ACC112 (cell line): ENCODE results near the gene RC3H1.

Experiments
- H2AFZ ChIP-seq: fragments of 200-600 bp; sonication (generic); one replicate; pipeline ENCODE4 v1.6.0; 2017; ENCODE audit warnings: antibody characterized with exemption, low read length; ENCODE audit not compliant: unreplicated experiment
- H3K27ac ChIP-seq: fragments of 200-600 bp; sonication (generic); 2 replicates; pipeline ENCODE4 v1.5.1; 2014; ENCODE audit warnings: low read depth, mild to moderate bottlenecking, antibody characterized with exemption, low read length, moderate library complexity
- H3K27me3 ChIP-seq: fragments of 200-600 bp; sonication (generic); 2 replicates; pipeline ENCODE4 v1.6.1; 2014; ENCODE audit warnings: mild to moderate bottlenecking, antibody characterized with exemption, low read length, moderate library complexity, mixed read lengths; ENCODE audit not compliant: insufficient read depth
- H3K36me3 ChIP-seq: fragments of 200-600 bp; sonication (generic); 2 replicates; pipeline ENCODE4 v1.6.1; 2016; ENCODE audit warnings: mild to moderate bottlenecking, antibody characterized with exemption, low read length, moderate library complexity, mixed read lengths; ENCODE audit not compliant: insufficient read depth
- H3K4me1 ChIP-seq: fragments of 200-600 bp; sonication (generic); one replicate; pipeline ENCODE4 v1.6.1; 2016; ENCODE audit warnings: low read length, mixed read lengths; ENCODE audit not compliant: insufficient read depth, unreplicated experiment, control insufficient read depth
- H3K4me3 ChIP-seq: fragments of 200-600 bp; sonication (generic); 2 replicates; pipeline ENCODE4 v1.5.1; 2014; ENCODE audit warnings: mild to moderate bottlenecking, low read depth, low read length
- H3K79me2 ChIP-seq: fragments of 200-600 bp; sonication (generic); one replicate; pipeline ENCODE4 v1.6.0; 2016; ENCODE audit warnings: low read length; ENCODE audit not compliant: control insufficient read depth, unreplicated experiment, insufficient read depth

RC3H1 gene

GRCh38 chr1:174022976-174023277, 770 bp upstream of the RC3H1 start:
- H3K27ac ChIP-seq, result peak overlapping the region; percentile 48
- H3K4me3 ChIP-seq, result peak overlapping the region; percentile 89
- no peaks in the 10 kb centered on the region for H3K27me3 ChIP-seq
- H3K4me1 ChIP-seq, result peaks cover 27% of the 10 kb centered on the region
- H3K79me2 ChIP-seq, result peaks cover 42% of the 10 kb centered on the region
- peak overlapping the region; percentile 88 for H2AFZ ChIP-seq
- no peaks in the 10 kb centered on the region for H3K36me3 ChIP-seq

DNA sequence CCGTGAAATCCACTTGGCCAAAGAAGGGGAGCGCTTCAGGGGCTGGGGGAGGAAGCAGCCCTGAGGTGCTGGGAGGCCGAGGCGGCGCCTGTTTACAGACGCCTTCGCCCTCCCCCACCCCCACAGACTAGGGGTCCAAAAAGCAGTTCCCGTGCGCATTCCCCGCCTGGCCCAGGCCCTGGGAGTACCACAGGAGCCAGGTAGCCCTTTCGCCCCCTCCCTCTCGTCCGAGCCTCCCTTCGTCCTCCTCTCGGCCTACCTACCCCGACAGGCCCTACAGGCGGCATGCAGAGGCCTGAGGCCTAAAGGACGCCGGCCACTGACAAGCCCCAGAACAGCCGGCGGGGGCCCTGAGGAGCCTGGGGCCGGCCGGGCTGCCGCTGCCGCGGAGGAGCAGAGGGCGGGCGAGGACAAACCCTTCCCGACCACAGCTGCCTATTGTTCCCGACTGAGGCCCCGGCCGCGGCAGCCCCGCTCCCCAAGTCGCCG, 522 bp downstream of the RC3H1 start:
- H3K4me3 ChIP-seq, result peak overlapping the region; percentile 89
- no peaks in the 10 kb centered on the region for H3K27me3 ChIP-seq
- H2AFZ ChIP-seq, result peak overlapping the region; percentile 34
- H3K36me3 ChIP-seq, result no peaks in the 10 kb centered on the region
- peak overlapping the region; percentile 35; the same call in 1 of the 2 replicates for H3K27ac ChIP-seq
- H3K4me1 ChIP-seq, result peaks cover 34% of the 10 kb centered on the region
- peaks cover 55% of the 10 kb centered on the region for H3K79me2 ChIP-seq

- Histone ChIP-seq H3K4me3 (no peak overlapping the region), H3K4me1 (peaks cover 34% of the 10 kb centered on the region)
Measured at GRCh38 chr1:174018565-174018964, 3.6 kb downstream of the RC3H1 start.

DNA sequence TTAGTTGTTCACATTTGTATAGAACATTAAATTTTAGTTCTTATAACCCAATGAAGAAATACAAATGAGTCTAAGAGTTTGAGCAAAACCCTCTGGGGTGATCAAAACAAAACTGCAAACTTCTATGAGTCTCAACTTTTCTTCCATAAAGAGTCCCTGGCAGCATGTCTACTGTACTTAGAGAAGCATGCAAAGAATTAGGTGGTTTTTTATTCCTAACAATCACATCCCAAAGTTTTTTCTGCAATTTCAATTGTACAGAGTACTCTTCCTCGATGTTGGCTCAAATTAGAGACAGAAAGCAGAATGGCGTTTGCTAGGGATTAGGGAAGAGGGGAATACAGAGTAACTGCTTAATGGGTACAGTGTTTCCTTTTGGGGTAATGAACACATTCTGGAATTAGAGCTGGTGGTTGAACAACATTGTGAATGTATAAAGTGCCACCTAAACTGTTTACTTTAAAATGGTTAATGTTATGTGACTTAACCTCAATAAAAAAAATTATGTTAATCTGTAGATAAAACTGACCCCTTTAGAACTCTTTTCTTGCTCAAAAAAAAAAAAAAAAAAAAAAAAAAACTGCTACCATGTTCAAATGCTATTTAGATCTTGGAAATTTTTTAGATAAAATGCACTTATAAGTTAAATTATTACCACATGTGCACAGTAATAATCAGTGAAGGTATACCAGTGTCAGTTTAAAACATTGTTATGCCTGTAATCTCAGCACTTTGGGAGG, 4.8 kb downstream of the RC3H1 start:
- Histone ChIP-seq H2AFZ (no peak overlapping the region), H3K4me1 (peaks cover 30% of the 10 kb centered on the region), H3K27ac (no peak overlapping the region), H3K36me3 (no peaks in the 10 kb centered on the region), H3K27me3 (no peaks in the 10 kb centered on the region), H3K4me3 (peak overlapping the region; percentile 47; the same call in 1 of the 2 replicates), H3K79me2 (peaks cover 88% of the 10 kb centered on the region)

More at GRCh38 chr1:174018565-174018964, 3.6 kb downstream of the RC3H1 start:
- H3K27me3 ChIP-seq, result no peaks in the 10 kb centered on the region
- no peaks in the 10 kb centered on the region for H3K36me3 ChIP-seq
- no peak overlapping the region for H3K27ac ChIP-seq
- no peak overlapping the region for H2AFZ ChIP-seq
- peaks cover 77% of the 10 kb centered on the region for H3K79me2 ChIP-seq

DNA sequence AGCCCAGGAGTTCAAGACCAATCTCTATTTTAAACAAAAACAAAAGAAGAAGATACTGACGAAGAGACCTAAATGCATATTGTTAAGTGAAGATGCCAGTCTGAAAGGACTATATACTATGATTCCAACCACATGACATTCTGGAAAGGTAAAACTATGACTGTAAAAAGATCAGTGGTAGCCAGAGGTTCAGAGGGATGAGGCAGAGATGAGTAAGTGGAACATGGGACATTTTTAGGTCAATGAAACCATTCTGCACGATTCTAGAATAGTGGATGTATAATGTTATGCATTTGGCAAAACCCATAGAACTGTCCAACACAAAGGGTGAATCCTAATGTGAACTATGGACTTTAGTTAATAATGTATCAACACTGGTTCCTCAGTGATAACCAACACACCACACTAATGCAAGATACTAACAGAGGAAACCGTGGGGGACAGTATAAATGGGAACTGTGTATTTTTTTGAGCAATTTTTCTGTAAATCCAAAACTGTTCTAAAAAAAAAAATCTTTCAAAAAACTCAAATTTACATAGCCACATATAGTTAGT, 8.2 kb downstream of the RC3H1 start:
- Histone ChIP-seq H3K27me3 (no peaks in the 10 kb centered on the region), H3K36me3 (0 out of 2 replicates have a peak, but pooled peaks cover 3% of the 10 kb centered on the region), H3K4me1 (peaks cover 16% of the 10 kb centered on the region), H3K4me3 (no peak overlapping the region), H3K79me2 (peaks cover 85% of the 10 kb centered on the region), H3K27ac (no peak overlapping the region), H2AFZ (no peak overlapping the region)

DNA sequence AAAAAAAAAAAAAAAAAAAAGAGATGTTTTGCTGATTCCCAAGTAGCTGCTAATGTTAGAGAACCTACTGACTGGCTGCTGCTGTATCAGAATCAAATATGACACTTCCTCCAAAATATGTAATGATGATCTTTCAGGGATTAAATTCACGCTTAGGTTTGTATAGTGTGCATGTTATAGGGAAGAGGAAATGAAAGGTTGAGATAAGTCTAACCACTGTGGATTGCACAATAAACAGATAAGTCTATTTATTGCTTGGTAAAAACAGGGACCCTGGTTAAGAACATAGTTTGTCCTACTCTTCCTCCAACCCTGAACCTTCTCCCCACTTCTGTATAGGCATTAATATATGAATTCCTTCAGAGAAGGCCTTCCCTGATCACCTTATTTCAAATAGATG, 13.2 kb downstream of the RC3H1 start:
- Histone ChIP-seq H3K27ac (no peak overlapping the region), H3K27me3 (no peaks in the 10 kb centered on the region), H3K79me2 (peaks cover 86% of the 10 kb centered on the region), H3K36me3 (0 out of 2 replicates have a peak, but pooled peaks cover 3% of the 10 kb centered on the region), H3K4me3 (no peak overlapping the region), H2AFZ (no peak overlapping the region), H3K4me1 (peaks cover 22% of the 10 kb centered on the region)

- Histone ChIP-seq H3K27me3 (no peaks in the 10 kb centered on the region), H3K27ac (no peak overlapping the region), H3K4me1 (peaks cover 22% of the 10 kb centered on the region), H3K4me3 (no peak overlapping the region), H3K79me2 (peaks cover 85% of the 10 kb centered on the region), H2AFZ (no peak overlapping the region), H3K36me3 (0 out of 2 replicates have a peak, but pooled peaks cover 3% of the 10 kb centered on the region)
Measured at GRCh38 chr1:174008269-174008668, 13.9 kb downstream of the RC3H1 start.

DNA sequence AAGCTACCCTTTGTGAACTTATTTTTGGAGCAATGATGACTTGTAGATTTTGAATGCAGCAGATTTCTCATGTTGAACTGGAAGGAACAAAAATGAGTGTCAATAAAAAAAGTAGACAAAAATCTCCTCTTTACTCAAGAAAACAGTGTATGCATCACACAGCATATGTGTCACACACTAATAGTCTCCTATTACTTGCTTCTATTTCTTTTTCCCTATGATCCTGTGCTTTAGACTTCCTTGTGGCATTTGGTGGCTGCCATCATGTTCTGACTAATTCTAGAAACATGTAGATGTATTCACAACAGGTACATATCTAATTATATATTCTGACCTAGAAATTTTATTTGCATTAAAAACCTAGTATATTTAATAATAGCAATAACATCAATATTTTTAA, 14.3 kb downstream of the RC3H1 start:
- Histone ChIP-seq H3K4me1 (peaks cover 22% of the 10 kb centered on the region), H3K36me3 (0 out of 2 replicates have a peak, but pooled peaks cover 3% of the 10 kb centered on the region), H3K4me3 (no peak overlapping the region), H3K27me3 (no peaks in the 10 kb centered on the region), H3K79me2 (peaks cover 82% of the 10 kb centered on the region), H3K27ac (no peak overlapping the region), H2AFZ (no peak overlapping the region)

GRCh38 chr1:174005032-174005431, 17.1 kb downstream of the RC3H1 start:
- no peak overlapping the region for H3K4me3 ChIP-seq
- H3K4me1 ChIP-seq, result peaks cover 22% of the 10 kb centered on the region
- no peaks in the 10 kb centered on the region for H3K36me3 ChIP-seq
- H3K27me3 ChIP-seq, result no peaks in the 10 kb centered on the region
- peak overlapping the region; percentile 33; the same call in 1 of the 2 replicates for H3K27ac ChIP-seq
- H2AFZ ChIP-seq, result no peak overlapping the region
- peaks cover 75% of the 10 kb centered on the region for H3K79me2 ChIP-seq

DNA sequence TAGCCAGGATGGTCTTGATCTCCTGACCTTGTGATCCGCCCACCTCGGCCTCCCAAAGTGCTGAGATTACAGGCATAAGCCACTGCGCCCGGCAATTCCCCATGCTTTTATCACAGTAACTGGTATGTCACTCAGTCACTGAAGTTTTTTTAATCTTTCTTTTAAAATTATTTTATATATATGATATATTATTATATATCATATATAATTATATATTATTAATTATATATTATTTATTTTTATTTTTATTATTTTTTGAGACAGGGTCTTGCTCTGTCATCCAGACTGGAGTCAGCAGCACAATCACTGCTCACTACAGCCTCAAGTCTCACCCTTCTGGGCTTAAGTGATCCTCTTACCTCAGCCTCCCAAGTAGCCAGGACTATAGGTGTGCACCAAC, 18.3 kb downstream of the RC3H1 start:
- Histone ChIP-seq H3K4me3 (no peak overlapping the region), H2AFZ (no peak overlapping the region), H3K36me3 (no peaks in the 10 kb centered on the region), H3K4me1 (peaks cover 17% of the 10 kb centered on the region), H3K27me3 (no peaks in the 10 kb centered on the region), H3K27ac (no peak overlapping the region), H3K79me2 (peaks cover 76% of the 10 kb centered on the region)

DNA sequence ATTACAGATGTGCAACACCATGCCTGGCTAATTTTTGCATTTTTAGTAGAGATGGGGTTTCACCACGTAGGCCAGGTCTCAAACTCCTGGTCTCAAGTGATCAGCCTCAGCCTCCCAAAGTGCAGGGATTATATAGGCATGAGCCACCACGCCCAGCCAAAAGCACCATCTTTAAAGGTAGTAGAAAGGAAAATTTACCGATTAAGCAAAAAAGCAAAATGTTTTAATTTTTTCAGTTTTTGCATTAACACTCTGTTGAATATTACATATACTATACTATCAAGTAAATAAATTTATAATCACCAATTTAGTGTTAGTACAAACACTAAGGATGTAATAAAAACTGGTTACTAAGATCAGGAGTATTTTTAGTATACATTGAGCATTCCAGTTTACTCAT, 20.6 kb downstream of the RC3H1 start:
- no peak overlapping the region for H2AFZ ChIP-seq
- H3K36me3 ChIP-seq, result no peaks in the 10 kb centered on the region; the same call in 1 of the 2 replicates
- peaks cover 79% of the 10 kb centered on the region for H3K79me2 ChIP-seq
- no peak overlapping the region for H3K4me3 ChIP-seq
- H3K27ac ChIP-seq, result no peak overlapping the region
- H3K4me1 ChIP-seq, result peaks cover 11% of the 10 kb centered on the region
- no peaks in the 10 kb centered on the region for H3K27me3 ChIP-seq
